Activated naive CD4-positive, alpha-beta T cell treated with Interleukin-2 at 50 U/mL for 16 hours (primary cell): ENCODE data around the gene CTRB1.
"Not testable (repeated sequence)": the region's sequence is repeated elsewhere in the genome, so short reads cannot be mapped to it uniquely, and the experiment has no call there.

Experiments
- DNase-seq: peaks from one replicate; pipeline ENCODE4 v3.0.0-alpha.2; 2020

The CTRB1 gene

GRCh38 chr16:75257886-75258806, 39.4 kb downstream of the CTRB1 start:
- DNase-seq: no peak

DNA sequence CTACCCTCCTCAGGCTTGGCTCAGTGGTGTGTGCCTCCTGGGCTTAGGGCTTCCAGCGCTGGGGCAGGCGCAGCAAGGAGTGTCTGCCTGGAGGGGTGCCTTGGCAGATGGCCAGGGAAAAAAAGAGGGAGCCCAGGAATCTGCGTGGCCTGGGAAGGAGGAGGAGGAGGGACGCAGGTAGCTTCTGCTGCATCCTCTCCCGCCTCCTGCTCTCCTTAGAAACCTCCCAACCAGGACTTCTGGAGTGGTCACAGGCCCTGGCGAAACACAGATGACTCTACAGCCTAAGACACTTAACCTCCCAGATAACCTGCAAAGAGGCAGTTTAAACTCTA, 40.0 kb downstream of the CTRB1 start:
- no peak for DNase-seq

GRCh38 chr16:75260851-75261589, 42.2 kb downstream of the CTRB1 start:
- DNase-seq: no peak

GRCh38 chr16:75261590-75262078, 42.8 kb downstream of the CTRB1 start:
- DNase-seq: no peak

GRCh38 chr16:75262104-75262799, 43.5 kb downstream of the CTRB1 start:
- DNase-seq: no peak

GRCh38 chr16:75262800-75263127, 44.0 kb downstream of the CTRB1 start:
- no peak for DNase-seq

GRCh38 chr16:75263291-75263962, 44.6 kb downstream of the CTRB1 start:
- no peak for DNase-seq

DNA sequence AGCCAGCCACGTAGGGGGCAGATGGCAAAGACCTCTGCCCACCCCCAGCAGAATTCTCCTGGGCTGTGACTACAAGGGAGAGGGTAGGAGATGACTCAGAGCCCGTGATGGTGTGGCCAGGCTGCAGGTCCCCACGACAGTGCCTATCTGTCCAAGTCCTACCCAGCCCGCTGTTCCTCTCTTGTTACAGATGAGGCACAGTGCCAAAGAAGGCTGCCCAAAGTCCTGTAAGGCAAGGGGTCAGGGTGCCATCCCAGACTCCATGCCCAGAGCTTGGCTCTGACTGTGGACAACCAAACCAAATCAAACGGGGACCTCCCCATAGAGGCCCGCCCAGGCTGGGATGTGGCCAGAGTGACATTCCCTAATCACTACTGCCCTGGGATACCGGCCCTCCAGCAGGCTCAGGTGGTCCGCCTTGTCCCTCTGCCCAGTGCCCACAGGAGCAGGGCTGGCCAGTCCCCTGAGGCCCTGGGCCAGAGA, 45.2 kb downstream of the CTRB1 start:
- no peak for DNase-seq

GRCh38 chr16:75264457-75264998, 45.7 kb downstream of the CTRB1 start:
- no peak for DNase-seq

DNA sequence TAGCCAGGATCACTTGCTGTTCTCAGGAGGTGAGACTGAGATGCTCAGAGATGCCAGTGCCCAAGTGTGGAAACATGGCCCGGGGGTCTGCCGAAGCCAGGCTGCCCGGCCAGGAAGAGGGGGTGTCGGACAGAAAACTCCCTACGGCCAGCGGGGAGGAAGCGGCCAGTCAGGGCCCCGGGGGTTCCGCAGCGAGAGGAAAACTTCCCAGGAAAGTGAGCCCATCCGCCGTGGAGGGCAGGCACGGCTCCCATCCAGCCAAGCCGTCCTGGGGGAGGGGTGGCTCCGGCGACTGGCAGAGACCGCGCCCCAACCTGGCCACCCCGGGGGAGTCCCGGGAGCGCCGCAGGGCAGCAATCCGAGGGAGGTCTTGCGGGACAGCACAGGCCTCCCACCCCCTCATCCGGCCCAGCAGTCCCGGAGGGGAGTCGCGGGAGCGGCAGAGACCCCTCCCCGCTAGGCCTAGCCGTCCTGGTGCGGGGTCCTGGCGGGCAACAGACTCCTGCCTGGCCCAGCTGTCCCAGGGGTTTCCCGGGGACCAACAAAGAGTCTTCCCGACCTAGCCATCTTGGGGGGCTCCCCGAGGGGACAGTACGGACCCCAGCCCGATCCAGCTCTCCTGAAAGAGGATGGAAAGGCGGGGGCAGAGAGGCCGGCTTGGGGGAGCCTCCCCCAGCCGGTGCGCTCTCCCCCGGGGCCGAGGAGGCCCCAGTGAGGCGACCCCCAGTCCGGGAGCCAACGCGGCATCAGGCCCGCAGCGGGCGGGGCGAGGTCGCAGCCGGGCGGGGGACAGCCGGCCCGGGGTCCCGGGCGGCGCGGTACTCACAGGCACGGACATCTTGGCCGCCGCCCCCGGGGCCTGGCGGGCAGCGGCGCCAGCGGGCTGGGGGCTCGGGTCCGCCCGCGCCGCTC, 46.5 kb downstream of the CTRB1 start:
- DNase-seq: no peak

- no peak for DNase-seq
Observed at GRCh38 chr16:75265911-75266701, 47.3 kb downstream of the CTRB1 start.

GRCh38 chr16:75266738-75267630, 48.2 kb downstream of the CTRB1 start:
- no peak for DNase-seq

DNA sequence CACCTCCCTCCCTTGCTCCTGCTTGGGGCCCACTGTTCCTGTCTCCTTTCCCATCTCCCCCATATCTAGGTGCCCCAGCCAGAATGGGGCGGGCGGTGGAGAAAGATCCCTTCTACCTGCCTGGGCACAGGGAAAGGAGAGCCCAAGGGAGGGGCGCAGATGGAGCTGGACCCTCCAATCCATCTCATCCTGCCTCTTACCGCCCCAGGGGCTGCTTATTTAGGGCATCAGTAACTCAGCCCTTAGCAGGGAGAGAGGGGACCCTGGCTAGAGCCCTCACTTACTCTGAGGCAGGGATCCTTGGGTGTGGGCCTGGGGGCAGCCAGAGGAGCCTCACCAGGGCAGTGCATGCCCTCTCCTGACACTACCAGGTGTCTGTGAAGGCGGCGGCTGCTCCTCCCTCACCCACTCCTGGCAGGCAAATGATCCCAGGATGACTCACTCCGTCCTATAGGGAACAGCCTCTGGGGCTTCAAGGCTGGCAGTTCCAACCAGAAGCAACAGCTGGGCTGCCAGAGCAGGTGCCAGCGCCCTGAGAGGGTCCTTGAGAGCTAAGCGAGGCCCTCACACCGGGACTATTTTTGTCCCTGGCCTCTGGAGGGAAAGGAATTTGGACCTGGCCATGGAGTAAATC, 49.0 kb downstream of the CTRB1 start:
- no peak for DNase-seq

DNA sequence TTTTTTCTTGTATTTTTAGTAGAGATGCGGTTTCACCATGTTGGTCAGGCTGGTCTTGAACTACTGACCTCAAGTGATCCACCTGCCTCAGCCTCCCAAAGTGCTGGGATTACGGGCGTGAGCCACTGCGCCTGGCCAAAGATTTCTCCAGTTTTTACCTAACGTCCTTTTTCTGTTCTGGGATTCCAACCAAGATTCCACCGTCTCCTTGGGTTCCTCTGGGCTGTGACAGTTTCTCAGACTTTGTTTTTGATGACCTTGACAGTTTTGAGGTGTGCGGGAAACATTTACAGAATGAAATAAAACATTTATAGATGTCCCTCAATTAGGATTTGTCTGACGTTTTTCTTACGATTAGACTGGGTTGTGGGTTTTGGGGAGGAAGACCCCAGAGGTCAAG, 50.6 kb downstream of the CTRB1 start:
- DNase-seq: not testable (repeated sequence)

GRCh38 chr16:75271441-75272096, 52.8 kb downstream of the CTRB1 start:
- DNase-seq: no peak

DNA sequence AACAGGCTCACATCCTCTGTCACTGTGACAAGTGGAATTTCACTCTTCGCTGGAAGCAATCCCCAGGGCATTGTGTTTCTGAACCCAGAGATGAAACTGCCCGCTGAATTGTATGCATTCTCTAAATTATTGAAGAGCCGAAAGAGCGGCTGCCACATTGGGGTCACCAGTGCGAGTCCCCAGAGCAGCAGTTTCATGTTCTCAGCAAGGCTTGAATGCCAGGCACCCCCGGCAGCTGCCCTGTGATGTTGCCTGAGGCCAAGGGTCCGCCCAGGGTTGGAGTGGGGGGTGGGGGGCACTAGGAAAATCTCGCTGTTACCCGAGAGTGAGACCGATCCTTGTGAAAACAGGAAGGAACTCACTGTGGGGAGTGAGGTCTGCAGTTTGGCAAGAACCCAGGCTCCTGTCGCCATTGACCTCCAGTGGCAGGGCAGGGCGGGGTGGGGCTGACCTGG, 53.3 kb downstream of the CTRB1 start:
- DNase-seq: no peak

DNA sequence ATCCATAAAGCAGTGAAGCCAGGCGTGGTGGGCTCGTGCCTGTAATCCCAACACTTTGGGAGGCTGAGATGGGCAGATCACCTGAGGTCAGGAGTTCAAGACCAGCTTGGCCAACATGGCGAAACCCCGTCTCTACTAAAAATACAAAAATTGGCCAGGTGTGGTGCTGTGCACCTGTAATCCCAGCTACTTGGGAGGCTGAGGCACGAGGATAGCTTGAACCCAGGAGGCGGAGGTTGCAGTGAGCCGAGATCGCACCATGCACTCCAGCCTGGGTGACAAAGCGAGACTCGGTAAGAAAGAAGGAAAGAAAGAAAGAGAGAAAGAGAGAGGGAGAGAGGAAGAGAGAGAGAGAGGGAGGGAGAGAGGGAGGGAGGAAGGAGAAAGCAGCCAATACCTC, 53.8 kb downstream of the CTRB1 start:
- DNase-seq: not testable (repeated sequence)
